Astrocyte of the cerebellum (primary cell): ENCODE results near the gene STUB1.

ENCODE experiments used
- DNase-seq: peaks from one replicate; pipeline ENCODE4 v3.0.0-alpha.2; 2011; ENCODE audit warnings: low read depth
- H3K4me3 ChIP-seq: 2 replicates; pipeline ENCODE4 v1.5.1; 2011; ENCODE audit warnings: mild to moderate bottlenecking, low read depth, low read length, moderate library complexity
- CTCF ChIP-seq: IDR thresholded peaks from 2 replicates; pipeline ENCODE4 v1.5.1; 2012; ENCODE audit warnings: low read length, low read depth, moderate library complexity, mild to moderate bottlenecking; ENCODE audit errors: missing control alignments
- in situ Hi-C: cut with HindIII; loops from 2 replicates; pipeline ENCODE4 v1.10.0; 2017; ENCODE audit warnings: low sequenced_read_pairs

Gene STUB1

GRCh38 chr16:716200-716568 is 36.0 kb downstream of the STUB1 start:
- in situ Hi-C loops: loop anchor here (10.0 kb wide), 1 partner anchor 259 kb away; the partner anchor contains the start of gene LMF1
- H3K4me3 ChIP-seq: peak overlapping the region; percentile 55
- no peak for TF ChIP-seq CTCF
- DNase-seq: no peak

GRCh38 chr16:716768-717325 is 36.6 kb downstream of the STUB1 start:
- no peak for DNase-seq
- peak overlapping the region; percentile 55 for H3K4me3 ChIP-seq
- in situ Hi-C loops: loop anchor here (10.0 kb wide), 1 partner anchor 258 kb away; the partner anchor contains the start of gene LMF1
- TF ChIP-seq CTCF: no peak

GRCh38 chr16:717450-718245 is 37.4 kb downstream of the STUB1 start:
- no peak for TF ChIP-seq CTCF
- in situ Hi-C loops: loop anchor here (10.0 kb wide), 1 partner anchor 257 kb away; the partner anchor contains the start of gene LMF1
- H3K4me3 ChIP-seq: no peak overlapping the region
- no peak for DNase-seq

GRCh38 chr16:718389-718788 is 38.2 kb downstream of the STUB1 start:
- in situ Hi-C loops: loop anchor here (10.0 kb wide), 1 partner anchor 256 kb away; the partner anchor contains the start of gene LMF1
- no peak for TF ChIP-seq CTCF
- no peak for DNase-seq
- H3K4me3 ChIP-seq: no peak overlapping the region

- no peak overlapping the region for H3K4me3 ChIP-seq
- in situ Hi-C loops: loop anchor here (10.0 kb wide), 1 partner anchor 256 kb away; the partner anchor contains the start of gene LMF1
- DNase-seq: no peak
- no peak for TF ChIP-seq CTCF
Observed at GRCh38 chr16:718922-719321, 38.7 kb downstream of the STUB1 start.

GRCh38 chr16:719815-720446 is 39.7 kb downstream of the STUB1 start:
- DNase-seq: no peak
- peak overlapping the region; percentile 66 for H3K4me3 ChIP-seq
- peak; percentile 28 for TF ChIP-seq CTCF
- in situ Hi-C loops: loop anchor here (10.0 kb wide), 1 partner anchor 255 kb away; the partner anchor contains the start of gene LMF1
